22Rv1 (cell line): ENCODE data around the gene ATG9B.

ENCODE experiments used
- ZFX ChIP-seq: fragments of 450-650 bp; IDR thresholded peaks from 2 replicates; pipeline ENCODE4 v1.6.1; 2017; ENCODE audit warnings: antibody characterized with exemption, borderline replicate concordance
- TF ChIP-seq, protein P1 (sequence below): fragments of 450-650 bp; IDR thresholded peaks from 2 replicates; pipeline ENCODE4 v1.5.1; 2017; ENCODE audit warnings: mild to moderate bottlenecking

DNA sequence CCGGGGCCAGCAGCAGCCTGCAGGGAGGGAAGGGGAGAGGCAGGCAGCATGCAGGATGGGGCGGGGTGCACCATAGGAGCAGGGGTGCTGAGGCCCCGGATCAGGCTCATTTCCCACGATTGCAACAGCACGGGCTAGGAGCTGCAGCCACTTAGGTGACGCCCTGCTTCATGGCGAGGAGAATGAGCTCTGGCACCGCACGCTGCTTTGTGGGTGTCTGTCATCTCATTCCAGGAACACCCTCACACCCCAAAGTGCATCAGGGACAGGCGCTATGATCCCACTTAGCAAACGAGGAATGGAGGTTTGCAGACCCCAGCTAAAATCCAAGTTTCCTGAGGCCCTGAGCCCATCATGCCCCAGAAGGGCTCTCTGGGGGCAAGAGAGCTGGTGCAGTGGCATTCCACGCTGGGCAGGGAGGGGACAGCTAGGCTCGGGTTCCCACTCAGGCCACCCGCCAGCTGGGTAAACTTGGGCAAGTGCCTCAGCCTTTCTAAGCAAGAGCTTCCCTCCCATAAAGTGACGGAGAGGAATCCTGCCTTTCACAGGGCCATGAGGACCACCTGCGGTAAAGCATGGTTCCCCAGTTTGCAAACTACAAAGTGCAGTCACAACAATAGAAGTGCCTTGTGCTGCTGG, 55.4 kb downstream of the ATG9B start:
- TF ChIP-seq, protein P1, sequence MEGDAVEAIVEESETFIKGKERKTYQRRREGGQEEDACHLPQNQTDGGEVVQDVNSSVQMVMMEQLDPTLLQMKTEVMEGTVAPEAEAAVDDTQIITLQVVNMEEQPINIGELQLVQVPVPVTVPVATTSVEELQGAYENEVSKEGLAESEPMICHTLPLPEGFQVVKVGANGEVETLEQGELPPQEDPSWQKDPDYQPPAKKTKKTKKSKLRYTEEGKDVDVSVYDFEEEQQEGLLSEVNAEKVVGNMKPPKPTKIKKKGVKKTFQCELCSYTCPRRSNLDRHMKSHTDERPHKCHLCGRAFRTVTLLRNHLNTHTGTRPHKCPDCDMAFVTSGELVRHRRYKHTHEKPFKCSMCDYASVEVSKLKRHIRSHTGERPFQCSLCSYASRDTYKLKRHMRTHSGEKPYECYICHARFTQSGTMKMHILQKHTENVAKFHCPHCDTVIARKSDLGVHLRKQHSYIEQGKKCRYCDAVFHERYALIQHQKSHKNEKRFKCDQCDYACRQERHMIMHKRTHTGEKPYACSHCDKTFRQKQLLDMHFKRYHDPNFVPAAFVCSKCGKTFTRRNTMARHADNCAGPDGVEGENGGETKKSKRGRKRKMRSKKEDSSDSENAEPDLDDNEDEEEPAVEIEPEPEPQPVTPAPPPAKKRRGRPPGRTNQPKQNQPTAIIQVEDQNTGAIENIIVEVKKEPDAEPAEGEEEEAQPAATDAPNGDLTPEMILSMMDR = no peak
- TF ChIP-seq ZFX = no peak
